Glomerular visceral epithelial cell (primary cell): Measurements from ENCODE around the gene ASB1.
A peak's percentile ranks its signal among the peaks of the same experiment; 100 is the strongest.

Experiments used
- DNase-seq: peaks from one replicate; pipeline ENCODE4 v3.0.0-alpha.2; 2016; ENCODE audit errors: extremely low spot score

The ASB1 gene

GRCh38 chr2:238444242-238444641 lies 17.5 kb downstream of the ASB1 start:
- no peak for DNase-seq

- DNase-seq, result no peak
Observed at GRCh38 chr2:238445409-238446190, 18.9 kb downstream of the ASB1 start.

- DNase-seq, result no peak
Observed at GRCh38 chr2:238446371-238446770, 19.6 kb downstream of the ASB1 start.

DNA sequence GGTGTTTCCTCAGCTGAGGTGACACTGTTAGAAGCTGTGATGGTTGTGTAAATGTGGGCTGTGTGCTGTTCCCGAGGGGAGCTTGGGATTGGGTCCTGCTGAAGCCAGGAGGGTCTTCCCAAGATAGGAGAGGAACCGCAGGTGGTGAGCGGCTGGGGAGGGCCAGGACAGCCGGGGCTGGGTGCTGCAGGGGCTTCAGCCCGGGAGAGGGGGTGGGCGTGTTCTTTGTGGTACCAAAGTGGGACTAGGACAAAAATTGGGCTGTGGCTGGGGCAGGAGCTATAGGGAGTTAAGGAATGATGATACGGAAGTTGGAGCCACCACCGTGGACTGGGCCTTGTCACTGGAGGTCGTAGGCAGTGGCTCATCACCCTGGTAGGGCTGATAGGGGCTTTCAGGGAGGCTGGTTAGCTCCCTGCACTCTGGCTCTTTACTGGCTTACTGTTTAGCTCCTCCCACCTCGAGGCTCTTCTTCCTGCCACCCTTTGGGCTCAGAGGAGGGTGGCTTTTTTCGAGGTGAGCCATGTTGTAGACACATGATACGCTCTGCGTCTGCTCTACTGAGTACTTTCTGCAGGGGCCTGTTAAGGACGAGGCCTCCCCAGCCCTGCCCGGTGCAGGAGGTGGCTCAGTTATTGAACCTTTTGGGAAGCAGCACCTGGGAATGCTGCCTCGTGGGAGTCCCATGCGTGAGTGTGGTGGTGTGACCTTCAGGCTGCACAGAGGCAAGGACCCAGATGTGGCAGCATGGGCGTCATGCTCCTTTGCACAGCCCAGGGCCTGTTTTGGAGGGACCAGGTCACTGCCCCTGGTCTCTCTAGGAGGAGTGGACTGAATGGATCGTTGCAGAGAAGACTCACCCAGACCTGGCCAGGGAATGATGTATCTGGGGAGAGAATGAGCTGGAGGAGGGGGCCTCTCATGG lies 21.6 kb downstream of the ASB1 start:
- no peak for DNase-seq

DNA sequence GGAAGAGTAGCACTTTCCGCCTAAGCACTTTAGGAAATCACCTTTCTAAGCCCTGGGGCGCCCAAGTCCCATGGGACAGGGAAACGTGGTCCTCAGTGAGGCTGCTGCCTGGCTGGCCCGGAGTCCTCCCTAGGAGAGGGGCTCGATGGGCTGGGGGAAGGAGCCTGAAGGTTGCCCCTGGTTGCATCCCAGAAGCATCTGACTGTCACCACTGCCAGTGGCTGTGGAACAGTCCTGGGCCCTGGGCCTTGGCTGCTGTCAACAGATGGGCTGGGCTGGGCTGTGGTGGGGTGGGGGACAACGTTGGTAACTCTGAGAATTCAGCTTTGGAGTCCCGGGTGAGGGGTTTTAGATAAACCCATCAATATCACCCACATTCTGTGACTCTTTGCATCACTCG lies 22.5 kb downstream of the ASB1 start:
- DNase-seq, result no peak

DNA sequence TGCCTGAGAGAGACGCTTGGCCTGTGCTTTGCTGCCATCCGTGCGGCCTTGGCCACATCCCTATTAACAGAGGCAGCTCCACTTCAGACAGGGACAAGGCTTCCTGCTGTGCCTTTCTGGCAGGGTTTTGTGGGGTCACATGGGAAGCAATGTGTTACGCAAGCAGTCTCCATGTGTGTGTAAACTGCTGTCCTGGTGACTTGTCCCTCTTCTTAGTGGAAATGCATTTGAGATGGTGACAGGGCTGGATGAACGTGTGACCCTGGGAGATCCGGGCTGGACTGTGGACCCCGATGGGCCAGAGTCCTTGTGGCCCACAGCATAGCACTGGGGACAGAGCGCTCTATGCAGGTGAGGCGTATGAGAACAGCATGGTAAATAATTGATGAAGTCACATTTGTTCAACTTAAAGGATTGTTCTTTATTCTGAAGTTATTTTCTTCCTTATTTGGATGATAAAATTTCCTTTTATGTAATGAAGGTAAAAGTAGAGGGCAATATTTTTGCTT lies 23.2 kb downstream of the ASB1 start:
- DNase-seq, result no peak

- no peak for DNase-seq
Observed at GRCh38 chr2:238450440-238450861, 23.7 kb downstream of the ASB1 start.

DNA sequence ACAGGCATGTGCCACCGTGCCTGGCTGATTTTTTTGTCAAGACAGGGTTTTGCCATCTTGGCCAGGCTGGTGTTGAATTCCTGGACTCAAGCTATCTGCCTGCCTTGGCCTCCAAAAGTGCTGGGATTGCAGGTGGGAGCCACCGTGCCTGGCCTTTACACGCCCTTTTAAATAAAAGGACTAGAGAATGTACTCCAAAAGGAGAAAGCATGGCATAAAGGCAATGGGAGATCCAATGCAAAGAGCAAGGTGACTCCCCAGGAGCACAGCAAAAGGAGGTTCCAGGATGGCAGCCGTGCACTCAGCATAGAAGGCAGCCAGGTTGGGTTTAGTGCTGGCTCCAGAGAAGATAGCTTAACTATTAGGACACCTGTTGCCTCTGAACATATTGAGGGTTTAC lies 27.1 kb downstream of the ASB1 start:
- no peak for DNase-seq

- no peak for DNase-seq
Observed at GRCh38 chr2:238456449-238456848, 29.7 kb downstream of the ASB1 start.

DNA sequence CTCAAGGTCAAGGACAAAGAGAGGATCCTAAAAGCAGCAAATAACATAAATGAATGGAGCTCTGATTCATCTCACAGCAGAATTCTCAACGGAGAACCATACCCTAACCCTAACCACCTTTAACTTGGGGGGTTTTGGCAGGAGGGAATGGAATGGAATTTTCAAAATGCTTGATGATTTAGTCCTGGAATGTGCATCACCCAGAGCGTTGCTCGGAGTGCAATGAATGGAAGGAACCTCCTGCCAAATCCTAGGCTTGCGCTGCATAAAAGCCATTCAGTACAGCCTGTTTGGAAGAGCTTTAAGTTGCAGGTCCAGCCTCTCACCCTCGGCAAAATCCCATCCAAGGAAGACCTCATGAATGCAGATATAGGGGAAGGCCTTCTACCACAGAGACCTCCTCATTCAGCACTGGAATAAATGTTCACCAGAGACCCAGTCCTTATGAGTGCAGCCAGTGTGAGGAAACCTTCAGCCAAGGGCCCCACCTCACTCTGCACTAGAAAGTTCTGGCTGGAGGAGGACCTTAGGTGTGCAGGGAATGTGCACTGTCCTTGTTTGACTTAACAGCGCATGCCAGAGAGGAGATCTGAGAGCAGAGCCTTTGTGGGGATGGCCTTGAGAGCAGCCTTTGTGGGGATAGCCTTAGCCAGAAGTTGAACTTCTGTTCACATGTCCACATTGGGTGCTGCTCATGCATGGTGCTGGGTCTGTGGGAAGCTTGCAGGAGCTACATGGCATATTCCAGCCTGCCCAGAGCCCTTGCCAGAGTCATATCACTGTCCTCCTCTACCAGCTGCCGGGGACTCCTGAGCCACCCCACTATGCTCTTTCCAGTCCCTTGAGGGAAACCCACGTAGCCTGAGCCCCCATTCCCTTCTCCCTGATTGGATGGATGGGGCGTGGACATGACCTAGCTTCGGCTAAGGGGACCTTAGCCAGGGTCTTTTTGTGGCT lies 30.5 kb downstream of the ASB1 start:
- no peak for DNase-seq

- no peak for DNase-seq
Observed at GRCh38 chr2:238457927-238458324, 31.2 kb downstream of the ASB1 start.

DNA sequence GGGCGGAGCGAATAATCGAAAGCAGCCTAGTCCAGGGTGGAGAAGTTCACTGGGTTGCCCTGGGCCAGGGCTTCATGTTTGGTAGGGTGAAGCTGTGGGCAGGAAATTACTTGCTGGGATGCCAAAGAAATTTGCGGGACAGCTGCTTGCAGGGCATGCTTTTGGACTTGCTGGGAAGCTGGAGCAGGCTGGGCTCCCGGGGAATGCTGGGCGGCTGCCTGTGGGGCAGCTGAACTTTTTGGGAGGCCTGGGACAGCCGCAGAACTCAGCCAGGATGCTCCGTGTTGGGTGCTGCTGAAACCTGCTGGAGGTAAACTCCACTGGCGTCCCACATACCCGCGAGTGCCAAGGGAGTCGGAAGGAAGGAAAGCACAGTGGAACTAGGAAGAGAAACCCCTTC lies 31.9 kb downstream of the ASB1 start:
- no peak for DNase-seq

DNA sequence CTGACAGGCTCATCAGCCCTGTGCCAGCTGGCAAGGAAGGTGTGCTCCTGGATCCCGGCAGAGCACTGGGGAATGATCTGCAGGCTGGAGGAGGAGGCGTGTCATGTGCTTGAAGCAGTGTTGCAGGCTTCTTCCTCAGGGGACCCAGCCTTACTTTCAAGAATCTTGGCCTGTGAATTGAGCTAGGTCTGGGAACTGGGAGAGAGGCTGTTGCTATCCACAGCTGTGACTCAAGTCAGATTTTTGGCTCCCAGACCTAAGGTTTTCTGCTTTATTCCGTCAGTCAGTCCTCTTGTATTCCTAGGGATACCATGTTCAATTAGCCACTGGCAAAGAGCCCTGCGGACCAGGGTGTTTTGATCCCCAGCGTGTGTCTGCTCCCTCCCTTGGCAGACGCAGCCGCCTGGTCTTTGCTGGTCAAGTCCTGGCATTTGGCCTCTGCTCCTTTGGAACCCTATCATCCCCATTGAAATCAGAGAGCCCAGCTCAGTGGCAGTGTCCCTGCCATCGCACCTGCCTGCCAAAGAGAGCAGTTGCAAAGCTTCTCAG lies 32.4 kb downstream of the ASB1 start:
- DNase-seq, result no peak

DNA sequence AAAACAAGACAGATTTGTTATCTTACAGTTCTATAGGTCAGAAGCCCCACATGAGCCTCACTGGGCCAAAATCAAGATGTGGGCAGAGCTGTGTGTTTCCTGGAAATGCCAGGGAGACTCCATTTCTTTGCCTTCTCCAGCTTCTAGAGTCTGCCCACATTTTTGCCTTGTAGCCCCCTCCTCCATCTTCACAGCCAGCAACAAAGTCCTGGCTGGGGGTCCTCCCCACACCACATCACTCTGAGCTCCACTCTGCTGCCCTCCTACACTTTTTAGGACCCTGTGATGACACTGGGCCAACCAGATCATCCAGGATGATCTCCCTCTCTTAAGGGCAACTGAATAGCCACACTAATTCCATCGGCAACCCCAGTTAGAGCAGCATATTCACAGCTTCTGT lies 34.3 kb downstream of the ASB1 start:
- DNase-seq, result no peak

DNA sequence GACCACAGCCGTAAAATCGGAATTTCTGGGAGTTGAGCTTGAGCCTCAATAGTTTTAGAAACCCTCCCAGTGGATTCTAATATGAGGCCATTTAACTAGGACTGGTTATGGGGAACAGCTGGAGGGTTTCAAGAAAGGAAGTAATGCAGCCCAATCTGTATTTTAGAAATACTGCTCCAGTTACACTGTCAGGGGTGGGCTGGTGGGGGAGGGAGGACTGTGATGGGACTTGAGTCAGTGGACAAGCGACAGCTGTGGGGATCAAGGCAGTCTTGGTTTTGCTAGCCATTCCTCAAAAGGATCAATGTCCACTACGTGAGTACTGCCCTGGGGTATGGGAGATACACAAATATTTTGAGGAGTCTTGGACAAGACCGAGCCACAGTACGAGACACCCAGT lies 34.8 kb downstream of the ASB1 start:
- DNase-seq, result no peak

GRCh38 chr2:238461916-238462315 lies 35.2 kb downstream of the ASB1 start:
- DNase-seq, result no peak

GRCh38 chr2:238462782-238463396 lies 36.2 kb downstream of the ASB1 start:
- DNase-seq, result peak; percentile 65

DNA sequence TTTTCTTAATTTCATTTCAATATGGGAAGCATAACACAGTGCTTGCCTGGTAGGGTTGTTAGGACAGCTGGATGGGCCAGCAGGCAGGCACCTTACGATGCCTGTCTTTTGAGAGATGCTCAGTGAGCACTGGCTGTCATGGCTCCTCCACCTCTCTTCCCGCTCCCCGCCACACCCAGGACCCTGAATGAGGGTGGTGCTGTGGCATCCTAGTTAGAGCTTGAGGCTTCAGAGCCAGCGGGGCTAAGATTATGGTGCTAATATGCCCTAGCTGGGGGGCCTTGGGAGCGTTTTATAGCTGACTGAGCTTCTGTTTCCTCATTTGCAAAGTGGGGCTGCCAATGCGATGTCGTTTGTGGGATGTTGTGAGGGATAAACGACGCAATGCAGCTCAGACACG lies 37.7 kb downstream of the ASB1 start:
- DNase-seq, result no peak

GRCh38 chr2:238465487-238466242 lies 38.9 kb downstream of the ASB1 start:
- DNase-seq, result no peak

- DNase-seq, result no peak
Observed at GRCh38 chr2:238466243-238466756, 39.6 kb downstream of the ASB1 start.
